Muscle of leg (tissue), 11 donors: ENCODE measurements around the gene PREP. TPM values are rescaled to one million over a fixed set of nuclear protein-coding genes. Genes with fewer than 3 reads are reported as not detected.

ENCODE experiments used
- DNase-seq: peaks from one replicate; pipeline ENCODE4 v3.0.0; 2013
- H3K27ac ChIP-seq: one replicate; pipeline ENCODE4 v1.5.1; 2013; ENCODE audit warnings: mild to moderate bottlenecking, low read length, control low read depth
- H3K27me3 ChIP-seq: one replicate; pipeline ENCODE4 v1.6.1; 2013; ENCODE audit warnings: low read length; ENCODE audit not compliant: control insufficient read depth, insufficient read depth
- H3K36me3 ChIP-seq: one replicate; pipeline ENCODE4 v1.6.1; 2013; ENCODE audit warnings: low read length; ENCODE audit not compliant: control insufficient read depth, insufficient read depth
- H3K4me1 ChIP-seq: one replicate; pipeline ENCODE4 v1.6.1; 2013; ENCODE audit warnings: low read length; ENCODE audit not compliant: control insufficient read depth, insufficient read depth
- H3K4me3 ChIP-seq: one replicate; pipeline ENCODE4 v1.5.1; 2013; ENCODE audit warnings: low read length, control low read depth
- H3K9me3 ChIP-seq: replicated peaks from 2 replicates; pipeline ENCODE4 v1.6.1; 2013; ENCODE audit warnings: low read depth, low read length; ENCODE audit not compliant: control insufficient read depth
- WGBS: methylation state at CpG from one replicate; pipeline ENCODE4 v1.1.5; 2013; ENCODE audit warnings: missing lambda C conversion rate; ENCODE audit not compliant: insufficient coverage; 5-methylcytosine and 5-hydroxymethylcytosine counted together
- polyA plus RNA-seq, 8 donors: library from polyadenylated mRNA; unstranded; fragments of 120-200 nt; gene quantifications; one replicate each; pipeline versions ENCODE4 v1.2.1 to v1.2.3, GENCODE V29; 2013; ENCODE audit warnings: inconsistent platforms in 1 of 8, low replicate concordance in 1 of 8; ENCODE audit not compliant: insufficient read length in 8 of 8, insufficient read depth in 1 of 8
- total RNA-seq: library from RNA; stranded (reverse); fragments of 120-200 nt; gene quantifications from one replicate; pipeline ENCODE4 v1.2.4, GENCODE V29; 2013

The PREP gene
- total and polyA plus RNA-seq, 9 donors = 19.8 to 39.9 (median 34.0) TPM

DNA sequence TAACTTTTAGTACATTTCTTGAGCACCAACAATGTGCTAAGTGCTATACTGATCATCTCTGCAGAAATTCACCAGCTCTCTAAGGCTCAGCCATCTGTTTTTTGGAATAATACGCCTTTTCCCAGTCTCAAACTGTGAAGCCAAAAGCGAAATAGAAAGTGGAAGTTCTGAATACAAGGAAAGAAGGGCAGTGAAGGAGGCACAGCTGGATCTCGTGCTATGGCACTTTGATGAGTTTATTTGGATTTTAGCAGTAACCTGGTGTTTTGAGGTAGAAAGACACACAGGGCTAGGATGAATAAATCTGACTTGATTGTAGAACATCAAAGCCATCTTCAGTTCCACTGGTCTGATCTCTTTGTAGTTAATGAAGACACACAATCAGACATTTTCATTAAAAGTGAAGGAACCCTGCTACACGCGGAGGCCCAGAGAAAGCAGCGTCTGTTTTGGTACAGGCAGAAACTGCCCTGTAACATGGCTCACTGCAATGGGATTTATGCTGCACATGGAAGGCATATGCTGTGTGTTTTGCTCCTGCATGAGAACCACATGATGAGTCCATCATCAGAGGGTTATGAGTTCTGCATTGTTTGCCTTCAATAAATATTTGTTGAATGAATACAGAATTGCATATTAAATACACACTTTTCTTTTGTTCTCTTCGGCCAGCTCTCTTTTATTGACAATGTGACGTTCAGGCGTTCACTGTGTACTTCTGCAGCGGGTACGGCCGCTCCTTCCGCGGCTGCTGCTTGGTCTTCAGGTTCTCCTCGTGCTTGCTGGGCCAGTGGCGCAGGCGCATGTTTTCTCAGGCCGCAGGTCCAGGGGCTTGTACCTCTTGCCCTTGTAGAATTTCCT, 100.9 kb downstream of the PREP start:
- Histone ChIP-seq H3K4me1 (peaks cover 21% of the 10 kb centered on the region), H3K36me3 (peaks cover 17% of the 10 kb centered on the region), H3K4me3 (no peak overlapping the region), H3K27me3 (no peaks in the 10 kb centered on the region), H3K9me3 (no peaks in the 10 kb centered on the region), H3K27ac (peak overlapping the region; percentile 79)
- DNase-seq = peak; percentile 63
- WGBS = 75% methylated on average over 17 of the region's 18 CpGs

- Histone ChIP-seq H3K27ac (peak overlapping the region; percentile 79), H3K4me1 (peaks cover 21% of the 10 kb centered on the region), H3K36me3 (peaks cover 15% of the 10 kb centered on the region), H3K9me3 (no peaks in the 10 kb centered on the region), H3K27me3 (no peaks in the 10 kb centered on the region), H3K4me3 (no peak overlapping the region)
- DNase-seq = no peak
- 58% methylated on average over 4 of the region's 4 CpGs for WGBS
These were observed 101.8 kb downstream of the PREP start for GRCh38 chr6:105301072-105301503.

DNA sequence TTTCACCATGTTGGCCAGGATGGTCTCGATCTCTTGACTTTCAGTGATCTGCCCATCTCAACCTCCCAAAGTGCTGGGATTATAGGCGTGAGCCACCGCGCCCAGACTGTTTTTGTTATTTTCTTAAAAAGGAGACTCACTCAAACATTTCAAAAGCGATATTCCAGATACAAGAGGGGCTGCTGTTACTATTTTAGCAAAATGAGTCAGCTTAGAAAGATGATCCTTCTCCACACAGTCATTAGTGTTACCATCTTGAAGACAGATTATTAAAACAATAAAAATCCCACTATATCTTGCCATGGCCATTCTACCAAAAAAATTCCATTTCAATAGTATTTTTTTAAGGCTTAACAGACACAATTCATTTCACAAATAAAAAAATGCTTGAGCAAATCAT, 102.8 kb downstream of the PREP start:
- Histone ChIP-seq H3K9me3 (no peaks in the 10 kb centered on the region), H3K4me1 (peaks cover 21% of the 10 kb centered on the region), H3K27ac (no peak overlapping the region), H3K4me3 (no peak overlapping the region), H3K27me3 (no peaks in the 10 kb centered on the region), H3K36me3 (peaks cover 15% of the 10 kb centered on the region)
- WGBS = 60% methylated on average over 1 of the region's 5 CpGs
- DNase-seq = peak; percentile 69

GRCh38 chr6:105294129-105294528, 108.8 kb downstream of the PREP start:
- DNase-seq = no peak
- no peaks in the 10 kb centered on the region for H3K27me3 ChIP-seq
- no peaks in the 10 kb centered on the region for H3K4me1 ChIP-seq
- peaks cover 4% of the 10 kb centered on the region for H3K9me3 ChIP-seq
- H3K4me3 ChIP-seq = no peak overlapping the region
- H3K36me3 ChIP-seq = peaks cover 16% of the 10 kb centered on the region
- 50% methylated on average over 2 of the region's 2 CpGs for WGBS
- no peak overlapping the region for H3K27ac ChIP-seq

DNA sequence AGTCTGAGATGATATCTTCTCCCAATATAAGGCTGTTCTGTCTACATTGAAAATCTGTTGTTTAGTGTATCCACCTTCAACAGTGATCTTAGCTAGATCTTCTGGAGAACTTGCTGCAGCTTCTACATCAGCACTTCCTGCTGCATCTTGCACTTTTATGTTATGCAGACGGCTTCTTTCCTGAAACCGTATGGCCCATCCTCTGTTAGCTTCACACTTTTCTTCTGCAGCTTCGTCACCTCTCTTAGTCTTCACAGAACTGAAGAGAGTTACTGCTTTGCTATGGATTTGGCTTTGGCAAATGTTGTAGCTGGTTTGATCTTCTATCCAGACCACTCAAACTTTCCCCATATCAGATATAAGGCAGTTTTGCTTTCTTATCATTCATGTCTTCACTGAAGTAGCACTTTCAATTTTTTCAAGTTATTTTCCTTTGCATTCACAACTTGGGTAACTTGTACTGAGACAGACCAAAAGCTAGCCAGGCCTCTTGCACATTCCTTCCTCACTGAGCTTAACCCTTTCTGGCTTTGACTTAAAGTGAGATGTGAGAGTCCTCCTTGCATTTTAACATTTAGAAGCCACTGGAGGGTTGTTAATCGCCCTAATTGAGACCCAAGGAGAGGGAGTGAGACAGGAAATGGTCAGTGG, 110.1 kb downstream of the PREP start:
- no peaks in the 10 kb centered on the region for H3K27me3 ChIP-seq
- peaks cover 4% of the 10 kb centered on the region for H3K9me3 ChIP-seq
- H3K4me1 ChIP-seq = no peaks in the 10 kb centered on the region
- 90% methylated on average over 2 of the region's 4 CpGs for WGBS
- no peak overlapping the region for H3K4me3 ChIP-seq
- peaks cover 15% of the 10 kb centered on the region for H3K36me3 ChIP-seq
- H3K27ac ChIP-seq = no peak overlapping the region
- DNase-seq = no peak

- Histone ChIP-seq H3K9me3 (peaks cover 4% of the 10 kb centered on the region), H3K36me3 (peaks cover 15% of the 10 kb centered on the region), H3K4me3 (no peak overlapping the region), H3K4me1 (no peaks in the 10 kb centered on the region), H3K27me3 (no peaks in the 10 kb centered on the region), H3K27ac (no peak overlapping the region)
- no CpG with 5 or more reads among the region's 1 CpG for WGBS
- DNase-seq = no peak
These were observed 111.4 kb downstream of the PREP start for GRCh38 chr6:105291525-105291924.

DNA sequence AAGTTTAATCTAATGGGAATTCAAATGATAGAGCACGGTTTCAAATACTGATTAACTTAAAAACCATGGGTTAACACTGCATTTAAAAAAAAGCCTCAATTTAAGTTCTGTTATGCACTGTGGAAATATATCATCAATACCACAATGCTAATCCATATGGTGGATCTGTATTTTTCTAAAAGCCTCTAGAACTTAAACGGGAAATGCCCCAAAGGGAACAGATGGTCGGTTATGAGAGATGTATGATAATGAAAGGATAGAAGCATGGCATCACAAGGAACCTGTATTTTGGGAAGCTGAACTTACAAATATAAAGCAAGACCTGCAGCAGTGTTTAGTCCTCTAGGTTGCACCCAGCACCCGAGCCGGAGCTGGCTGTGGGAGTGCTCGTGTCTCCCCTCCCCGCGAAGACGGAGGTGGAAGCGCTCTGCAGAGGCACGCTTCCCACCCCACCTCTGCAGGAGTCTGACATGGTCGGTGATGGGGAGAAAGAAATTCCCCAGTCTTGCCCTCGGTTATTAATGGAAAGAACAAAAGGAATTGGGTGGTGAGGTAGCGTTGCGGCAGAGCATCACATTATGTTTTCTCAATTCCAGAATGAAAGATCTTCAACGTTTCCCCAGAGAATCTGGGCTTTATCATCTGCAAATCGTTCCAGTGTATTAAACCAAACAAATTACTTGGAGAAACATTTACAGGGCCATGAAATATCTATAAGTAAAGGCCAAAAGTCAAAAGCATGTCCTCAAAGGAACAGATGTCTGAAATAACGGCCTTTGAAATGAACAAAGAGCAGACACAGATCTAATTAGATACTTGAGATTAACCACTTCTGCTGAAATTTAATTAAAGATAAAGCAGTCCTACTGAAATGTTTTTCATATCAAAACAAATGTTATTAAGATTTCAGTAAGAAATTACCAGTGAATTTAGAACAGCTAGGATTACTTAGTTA, 120.0 kb downstream of the PREP start:
- Histone ChIP-seq H3K4me1 (no peaks in the 10 kb centered on the region), H3K27ac (no peak overlapping the region), H3K27me3 (no peaks in the 10 kb centered on the region), H3K4me3 (no peak overlapping the region), H3K9me3 (no peaks in the 10 kb centered on the region), H3K36me3 (peaks cover 41% of the 10 kb centered on the region)
- WGBS = 90% methylated on average over 7 of the region's 18 CpGs
- DNase-seq = no peak

GRCh38 chr6:105280033-105280432, 122.8 kb downstream of the PREP start:
- Histone ChIP-seq H3K27me3 (no peaks in the 10 kb centered on the region), H3K9me3 (no peaks in the 10 kb centered on the region), H3K27ac (no peak overlapping the region), H3K4me3 (no peak overlapping the region), H3K4me1 (peaks cover under 1% of the 10 kb centered on the region), H3K36me3 (peaks cover 55% of the 10 kb centered on the region)
- 63% methylated on average over 4 of the region's 7 CpGs for WGBS
- DNase-seq = no peak

DNA sequence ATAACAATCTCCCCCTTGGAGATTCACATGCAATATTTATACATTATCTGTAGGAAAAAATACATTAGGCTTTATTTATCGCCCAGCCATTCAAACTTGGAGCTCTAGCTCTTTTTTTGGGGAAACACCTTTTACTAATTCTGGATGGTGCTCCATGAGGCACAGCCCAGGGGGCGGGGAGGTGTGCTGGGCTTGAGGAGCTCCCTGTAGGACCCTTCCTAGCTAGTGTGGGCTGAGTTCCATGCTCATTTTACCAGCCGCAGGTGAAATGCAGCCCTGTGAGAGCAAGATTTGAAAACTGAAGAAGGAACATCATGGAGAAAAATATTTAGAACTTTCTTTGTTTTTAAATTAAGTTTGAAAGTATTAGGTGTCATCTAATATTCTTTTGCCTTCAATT, 123.4 kb downstream of the PREP start:
- Histone ChIP-seq H3K36me3 (peaks cover 56% of the 10 kb centered on the region), H3K9me3 (no peaks in the 10 kb centered on the region), H3K4me1 (peaks cover 3% of the 10 kb centered on the region), H3K27me3 (no peaks in the 10 kb centered on the region), H3K27ac (no peak overlapping the region), H3K4me3 (no peak overlapping the region)
- no CpG with 5 or more reads among the region's 3 CpGs for WGBS
- DNase-seq = no peak

GRCh38 chr6:105278813-105279212, 124.1 kb downstream of the PREP start:
- Histone ChIP-seq H3K4me1 (peaks cover 3% of the 10 kb centered on the region), H3K27me3 (no peaks in the 10 kb centered on the region), H3K9me3 (no peaks in the 10 kb centered on the region), H3K27ac (no peak overlapping the region), H3K4me3 (no peak overlapping the region), H3K36me3 (peaks cover 52% of the 10 kb centered on the region)
- no peak for DNase-seq
- WGBS = 70% methylated on average over 2 of the region's 3 CpGs
